Loucy (cell line): Measurements from ENCODE around the gene GRIP1.

ENCODE experiments used
- CTCF ChIP-seq: fragments of 200-600 bp; sonication (generic); conservative IDR thresholded peaks from 2 replicates; pipeline ENCODE4 v1.5.1; 2014; ENCODE audit warnings: mild to moderate bottlenecking, antibody characterized with exemption, low read length
- EZH2phosphoT487 ChIP-seq: fragments of 200-600 bp; IDR thresholded peaks from 2 replicates; pipeline ENCODE4 v1.6.1; 2018; ENCODE audit warnings: antibody characterized with exemption, mild to moderate bottlenecking, moderate library complexity, borderline replicate concordance

- TF ChIP-seq CTCF (no peak), EZH2phosphoT487 (no peak)
These were observed 50.9 kb downstream of the GRIP1 start for GRCh38 chr12:66627988-66628317.
